Left lung (tissue), 10 donors: ENCODE data around the gene THEM4. TPM values are rescaled to one million over a fixed set of nuclear protein-coding genes. Genes with fewer than 3 reads are reported as not detected.
A peak's percentile ranks its signal among the peaks of the same experiment; 100 is the strongest.

Experiments used
- ATAC-seq: fragments of 200-7000 bp; cut with Tn5 transposase; one replicate; pipeline ENCODE4 v1.9.1; 2020; ENCODE audit warnings: moderate library complexity
- DNase-seq, 4 donors: peaks; one replicate each; pipeline ENCODE4 v3.0.0-alpha.2; 2013 to 2020
- H3K27ac ChIP-seq, 2 donors: fragments of 200-600 bp; sonication (generic) in 1 of 2; one replicate each; pipeline versions ENCODE4 v1.5.0 to v1.8.0; 2020 to 2021
- H3K27me3 ChIP-seq, 2 donors: fragments of 200-600 bp; sonication (generic) in 1 of 2; one replicate each; pipeline versions ENCODE4 v1.5.0 to v1.8.0; 2020 to 2021
- H3K36me3 ChIP-seq, 2 donors: fragments of 200-600 bp; sonication (generic) in 1 of 2; one replicate each; pipeline versions ENCODE4 v1.5.0 to v1.8.0; 2020 to 2021
- H3K4me1 ChIP-seq, 2 donors: fragments of 200-600 bp; one replicate each; pipeline ENCODE4 v1.8.0; 2021
- H3K4me3 ChIP-seq, 2 donors: fragments of 200-600 bp; sonication (generic) in 1 of 2; one replicate each; pipeline versions ENCODE4 v1.5.0 to v1.8.0; 2020 to 2021; ENCODE audit warnings: mild to moderate bottlenecking in 1 of 2
- H3K9me3 ChIP-seq, 2 donors: fragments of 200-600 bp; sonication (generic) in 1 of 2; one replicate each; pipeline versions ENCODE4 v1.5.0 to v1.8.0; 2020 to 2021
- intact Hi-C, 2 donors: fragments of 100-400 bp; cut with DNase I; formaldehyde crosslinking; loops; one replicate each; pipeline versions ENCODE4 v1.11.2 to v1.14.2; 2022
- polyA plus RNA-seq, 6 donors: library from polyadenylated mRNA; unstranded; fragments of 120-200 nt; gene quantifications; one replicate each; pipeline ENCODE4 v1.2.1, GENCODE V29; 2013; ENCODE audit not compliant: insufficient read length in 6 of 6
- total RNA-seq, 2 donors: library from RNA; stranded (reverse); fragmentation: NEBNext Ultra II Directional; extraction: Animal tissue kit (Norgen Biotek cat#: 25700); gene quantifications; one replicate each; pipeline ENCODE4 v1.2.1, GENCODE V29; 2021
- TF ChIP-seq, protein P1 (sequence below), 2 donors: fragments of 200-600 bp; sonication (generic) in 1 of 2; IDR thresholded peaks; one replicate each; pipeline versions ENCODE4 v1.5.0 to v1.8.0; 2021; ENCODE audit warnings: antibody characterized with exemption in 2 of 2
- donor health status: DM: no; HTN: yes; CAD: no.
- donor health status: DM: no; HTN: no; CAD: no.

THEM4 gene
- total and polyA plus RNA-seq, 8 donors: 10.6 to 36.8 (median 30.6) TPM

GRCh38 chr1:151952811-151953210, 43.5 kb upstream of the THEM4 start:
- TF ChIP-seq, protein P1, sequence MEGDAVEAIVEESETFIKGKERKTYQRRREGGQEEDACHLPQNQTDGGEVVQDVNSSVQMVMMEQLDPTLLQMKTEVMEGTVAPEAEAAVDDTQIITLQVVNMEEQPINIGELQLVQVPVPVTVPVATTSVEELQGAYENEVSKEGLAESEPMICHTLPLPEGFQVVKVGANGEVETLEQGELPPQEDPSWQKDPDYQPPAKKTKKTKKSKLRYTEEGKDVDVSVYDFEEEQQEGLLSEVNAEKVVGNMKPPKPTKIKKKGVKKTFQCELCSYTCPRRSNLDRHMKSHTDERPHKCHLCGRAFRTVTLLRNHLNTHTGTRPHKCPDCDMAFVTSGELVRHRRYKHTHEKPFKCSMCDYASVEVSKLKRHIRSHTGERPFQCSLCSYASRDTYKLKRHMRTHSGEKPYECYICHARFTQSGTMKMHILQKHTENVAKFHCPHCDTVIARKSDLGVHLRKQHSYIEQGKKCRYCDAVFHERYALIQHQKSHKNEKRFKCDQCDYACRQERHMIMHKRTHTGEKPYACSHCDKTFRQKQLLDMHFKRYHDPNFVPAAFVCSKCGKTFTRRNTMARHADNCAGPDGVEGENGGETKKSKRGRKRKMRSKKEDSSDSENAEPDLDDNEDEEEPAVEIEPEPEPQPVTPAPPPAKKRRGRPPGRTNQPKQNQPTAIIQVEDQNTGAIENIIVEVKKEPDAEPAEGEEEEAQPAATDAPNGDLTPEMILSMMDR (IDR thresholded peaks at IDR 0.05): no peak
- Histone ChIP-seq H3K36me3 (no peaks in the 10 kb centered on the region), H3K4me1 (peaks cover 0 to 10% of the 10 kb centered on the region in 2 donors), H3K27ac (no peak overlapping the region), H3K9me3 (no peaks in the 10 kb centered on the region), H3K4me3 (no peak overlapping the region), H3K27me3 (no peaks in the 10 kb centered on the region)
- DNase-seq: no peak
- ATAC-seq: no peak
- intact Hi-C loops: no loop called here

DNA sequence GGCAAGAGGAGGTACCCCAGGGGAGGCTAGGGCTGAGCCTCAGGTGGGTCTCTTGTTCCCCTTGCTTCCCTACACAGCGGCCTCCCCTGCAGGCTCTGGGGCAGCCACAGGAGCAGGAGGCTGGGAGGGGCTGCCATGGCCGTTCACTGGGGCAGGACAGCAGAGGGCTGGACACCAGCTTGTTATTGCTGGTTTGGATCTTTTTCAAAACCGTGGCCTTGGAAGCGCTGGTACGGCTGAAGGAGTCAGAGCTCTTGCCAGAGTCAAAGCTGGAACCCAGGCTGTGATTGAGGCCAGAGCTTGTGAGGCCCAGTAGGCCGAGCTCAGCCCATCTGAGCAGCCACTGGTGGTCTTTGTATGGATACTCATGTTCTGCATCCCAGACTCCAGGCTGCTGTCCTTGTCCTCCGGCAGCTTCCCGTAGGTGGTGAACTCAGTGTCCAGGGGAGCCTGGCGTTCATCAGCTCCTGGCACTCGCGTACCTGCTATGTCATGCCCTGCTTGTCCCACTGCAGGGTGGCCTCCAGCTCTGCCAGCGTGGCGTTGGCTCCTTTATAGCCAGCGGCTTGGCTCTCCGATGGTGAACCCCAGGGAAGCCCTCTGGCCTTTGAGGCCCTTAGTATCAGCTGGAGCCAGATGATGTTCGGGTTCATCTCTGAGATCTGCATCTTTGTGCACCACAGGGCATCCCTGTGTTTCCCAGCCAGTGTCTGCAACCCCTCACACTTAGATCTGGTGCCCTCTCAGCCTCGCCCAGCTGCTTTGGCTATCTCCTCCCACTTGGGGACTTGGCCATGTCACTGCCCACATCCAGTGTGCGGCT, 40.3 kb upstream of the THEM4 start:
- ATAC-seq (no peak), DNase-seq (no peak)
- Histone ChIP-seq H3K27me3 (no peaks in the 10 kb centered on the region), H3K9me3 (no peaks in the 10 kb centered on the region), H3K27ac (no peak overlapping the region), H3K4me3 (no peak overlapping the region), H3K4me1 (peaks cover 20 to 33% of the 10 kb centered on the region in 2 donors), H3K36me3 (no peaks in the 10 kb centered on the region)
- TF ChIP-seq, protein P1 (IDR thresholded peaks at IDR 0.05): no peak
- intact Hi-C loops: no loop called here

GRCh38 chr1:151948506-151948905, 39.2 kb upstream of the THEM4 start:
- DNase-seq (no peak), ATAC-seq (no peak)
- H3K4me3 ChIP-seq: no peak overlapping the region
- no peak overlapping the region for H3K27ac ChIP-seq
- H3K27me3 ChIP-seq: no peaks in the 10 kb centered on the region
- TF ChIP-seq, protein P1 (IDR thresholded peaks at IDR 0.05): no peak
- H3K4me1 ChIP-seq: peaks cover 20 to 41% of the 10 kb centered on the region in 2 donors
- intact Hi-C loops: no loop called here
- H3K36me3 ChIP-seq: no peaks in the 10 kb centered on the region
- H3K9me3 ChIP-seq: no peaks in the 10 kb centered on the region

GRCh38 chr1:151947140-151947539, 37.8 kb upstream of the THEM4 start:
- TF ChIP-seq, protein P1 (IDR thresholded peaks at IDR 0.05): no peak
- H3K27ac ChIP-seq: peak overlapping the region; percentile 84 to 94
- no peak for DNase-seq
- H3K9me3 ChIP-seq: no peaks in the 10 kb centered on the region
- H3K27me3 ChIP-seq: no peaks in the 10 kb centered on the region
- H3K4me3 ChIP-seq: no peak overlapping the region
- intact Hi-C loops: no loop called here
- H3K4me1 ChIP-seq: peaks cover 22 to 48% of the 10 kb centered on the region in 2 donors
- no peaks in the 10 kb centered on the region for H3K36me3 ChIP-seq
- no peak for ATAC-seq
